ENCODE results near the gene WDR89.

GRCh38 chr14:63578300-63578699 is 63.4 kb downstream of the WDR89 start:
- no peak for TF ChIP-seq CTCF (conservative IDR thresholded peaks at IDR 0.05)
- TF ChIP-seq EZH2 (IDR thresholded peaks at IDR 0.05; ENCODE audit: low read depth) = no peak

Data from PC-9 (cell line).